NCI-H187 treated with DMSO at 0.1 percent for 48 hours (cell line): ENCODE data around the gene PACSIN1.
"Not testable (repeated sequence)": the region's sequence is repeated elsewhere in the genome, so short reads cannot be mapped to it uniquely, and the experiment has no call there.

Experiments
- DNase-seq: peaks from one replicate; lab custom pipeline; 2025; lab: John Stamatoyannopoulos, UW

PACSIN1 gene

GRCh38 chr6:34485321-34486060 is 19.6 kb downstream of the PACSIN1 start:
- no peak for DNase-seq

- DNase-seq, result no peak
These were observed 20.3 kb downstream of the PACSIN1 start for GRCh38 chr6:34486106-34486740.

GRCh38 chr6:34486886-34487285 is 21.0 kb downstream of the PACSIN1 start:
- not testable (repeated sequence) for DNase-seq

- no peak for DNase-seq
These were observed 21.7 kb downstream of the PACSIN1 start for GRCh38 chr6:34487536-34487935.

- no peak for DNase-seq
These were observed 23.4 kb downstream of the PACSIN1 start for GRCh38 chr6:34489207-34489805.

GRCh38 chr6:34490390-34491090 is 24.7 kb downstream of the PACSIN1 start:
- DNase-seq, result no peak

GRCh38 chr6:34491091-34491430 is 25.2 kb downstream of the PACSIN1 start:
- no peak for DNase-seq

- no peak for DNase-seq
These were observed 27.5 kb downstream of the PACSIN1 start for GRCh38 chr6:34493344-34493743.

GRCh38 chr6:34494973-34495372 is 29.1 kb downstream of the PACSIN1 start:
- no peak for DNase-seq

- no peak for DNase-seq
These were observed 30.3 kb downstream of the PACSIN1 start for GRCh38 chr6:34496103-34496685.

- no peak for DNase-seq
These were observed 31.5 kb downstream of the PACSIN1 start for GRCh38 chr6:34497411-34497810.

GRCh38 chr6:34506718-34507117 is 40.8 kb downstream of the PACSIN1 start:
- no peak for DNase-seq

- no peak for DNase-seq
These were observed 42.5 kb downstream of the PACSIN1 start for GRCh38 chr6:34508425-34508824.

GRCh38 chr6:34509782-34510181 is 43.9 kb downstream of the PACSIN1 start:
- no peak for DNase-seq

GRCh38 chr6:34510299-34510698 is 44.4 kb downstream of the PACSIN1 start:
- DNase-seq, result no peak

GRCh38 chr6:34511214-34511914 is 45.5 kb downstream of the PACSIN1 start:
- no peak for DNase-seq

- no peak for DNase-seq
These were observed 46.2 kb downstream of the PACSIN1 start for GRCh38 chr6:34511915-34512737.

GRCh38 chr6:34512738-34513115 is 46.9 kb downstream of the PACSIN1 start:
- DNase-seq, result no peak

GRCh38 chr6:34513646-34514045 is 47.8 kb downstream of the PACSIN1 start:
- no peak for DNase-seq

GRCh38 chr6:34514112-34514511 is 48.2 kb downstream of the PACSIN1 start:
- DNase-seq, result no peak
